ENCODE results near the gene ADGRB3.
"Not testable (repeated sequence)": the region's sequence is repeated elsewhere in the genome, so short reads cannot be mapped to it uniquely, and the experiment has no call there.

Gene ADGRB3

DNA sequence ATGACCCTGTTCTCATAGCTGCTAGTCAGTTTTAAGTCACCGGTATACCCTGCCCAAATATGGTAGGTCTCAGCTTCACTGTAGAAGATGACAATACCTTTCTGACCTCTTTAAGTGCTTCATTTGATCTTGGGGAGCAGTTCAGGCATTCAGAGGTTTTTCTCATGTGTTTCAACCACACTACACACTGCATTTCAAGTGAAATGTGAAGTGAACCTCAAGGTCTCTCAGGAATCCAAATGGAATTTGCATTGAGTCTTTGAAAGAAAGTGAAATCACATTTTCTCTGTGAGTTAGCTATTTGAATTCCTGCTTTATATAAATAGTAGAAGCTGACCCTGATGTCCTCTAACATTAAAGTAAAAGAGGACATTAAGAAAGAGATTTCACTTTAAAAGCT lies 461.6 kb downstream of the ADGRB3 start:
- H3K27me3 ChIP-seq (ENCODE audit: low read depth, low read length): no peaks in the 10 kb centered on the region
- no peaks in the 10 kb centered on the region for H3K36me3 ChIP-seq (ENCODE audit: control insufficient read depth in 1 of 2, insufficient read depth in 2 of 2, low read length in 2 of 2)
- H3K4me1 ChIP-seq (ENCODE audit: control insufficient read depth in 1 of 2, insufficient read depth in 2 of 2, low read length in 2 of 2): no peaks in the 10 kb centered on the region
- no peak overlapping the region for H3K27ac ChIP-seq (ENCODE audit: low read length)
- no peak overlapping the region for H3K4me3 ChIP-seq (ENCODE audit: low read depth in 1 of 2, low read length in 2 of 2)
- no peaks in the 10 kb centered on the region for H3K9me3 ChIP-seq (ENCODE audit: control insufficient read depth in 1 of 2, low read length in 2 of 2)

DNA sequence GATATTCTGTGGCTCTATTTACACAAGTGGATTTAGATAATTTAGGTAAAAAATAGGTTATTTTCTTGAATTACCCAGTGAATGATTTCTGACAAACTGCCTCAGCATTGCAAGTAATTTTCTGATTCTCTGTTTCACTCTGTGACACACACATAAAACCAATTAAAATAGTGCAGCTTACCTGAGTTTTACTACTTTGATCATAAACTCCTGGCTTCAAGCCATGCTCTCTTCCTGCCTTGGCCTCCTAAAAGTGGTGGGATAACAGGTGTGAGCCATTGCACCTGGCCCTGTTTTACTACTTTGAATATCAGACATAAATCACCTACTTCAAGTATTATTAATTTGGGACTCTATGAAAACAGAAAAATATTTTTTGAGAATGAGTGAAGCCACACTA lies 462.9 kb downstream of the ADGRB3 start:
- Histone ChIP-seq H3K27ac (ENCODE audit: low read length) (no peak overlapping the region), H3K36me3 (ENCODE audit: control insufficient read depth in 1 of 2, insufficient read depth in 2 of 2, low read length in 2 of 2) (no peaks in the 10 kb centered on the region), H3K4me1 (ENCODE audit: control insufficient read depth in 1 of 2, insufficient read depth in 2 of 2, low read length in 2 of 2) (no peaks in the 10 kb centered on the region), H3K9me3 (ENCODE audit: control insufficient read depth in 1 of 2, low read length in 2 of 2) (no peaks in the 10 kb centered on the region), H3K4me3 (ENCODE audit: low read depth in 1 of 2, low read length in 2 of 2) (no peak overlapping the region), H3K27me3 (ENCODE audit: low read depth, low read length) (no peaks in the 10 kb centered on the region)

DNA sequence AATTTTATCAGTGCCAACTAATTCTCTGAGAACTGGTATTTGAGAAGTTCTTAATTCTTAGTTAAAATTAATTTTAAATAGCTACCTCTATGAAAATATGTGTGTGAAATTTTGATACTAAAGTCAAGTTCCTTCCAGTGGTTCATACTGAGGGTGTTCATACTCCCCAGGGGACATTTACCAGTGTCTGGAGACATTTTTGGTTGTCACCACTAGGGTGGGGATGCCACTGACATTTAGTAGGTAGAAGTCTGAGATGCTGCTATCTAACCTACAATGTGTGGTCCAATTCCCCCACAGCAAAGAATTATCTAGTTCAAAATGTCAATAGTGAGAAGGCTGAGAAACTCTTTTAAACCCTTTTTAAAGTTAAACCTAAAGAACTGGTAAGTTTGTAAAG lies 463.8 kb downstream of the ADGRB3 start:
- Histone ChIP-seq H3K36me3 (ENCODE audit: control insufficient read depth in 1 of 2, insufficient read depth in 2 of 2, low read length in 2 of 2) (no peaks in the 10 kb centered on the region), H3K27ac (ENCODE audit: low read length) (no peak overlapping the region), H3K27me3 (ENCODE audit: low read depth, low read length) (no peaks in the 10 kb centered on the region), H3K9me3 (ENCODE audit: control insufficient read depth in 1 of 2, low read length in 2 of 2) (no peaks in the 10 kb centered on the region), H3K4me3 (ENCODE audit: low read depth in 1 of 2, low read length in 2 of 2) (no peak overlapping the region), H3K4me1 (ENCODE audit: control insufficient read depth in 1 of 2, insufficient read depth in 2 of 2, low read length in 2 of 2) (no peaks in the 10 kb centered on the region)

DNA sequence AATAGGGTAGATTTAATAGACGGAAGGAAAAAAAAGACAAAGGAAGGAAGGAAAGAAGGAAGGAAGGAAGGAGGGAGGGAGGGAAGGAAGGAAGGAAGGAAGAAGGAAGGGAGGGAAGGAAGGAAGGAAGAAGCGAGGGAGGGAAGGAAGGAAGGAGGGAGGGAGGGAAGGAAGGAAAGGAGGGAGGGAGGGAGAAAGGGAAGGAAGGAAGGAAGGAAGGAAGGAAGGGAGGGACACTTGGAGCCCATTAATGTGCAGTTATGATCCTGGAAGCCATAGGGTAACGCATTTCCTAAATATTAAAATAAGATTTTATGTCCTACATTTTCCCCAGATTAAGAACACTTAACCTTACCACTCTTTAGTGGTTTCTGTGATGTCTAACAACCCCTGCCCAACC lies 465.7 kb downstream of the ADGRB3 start:
- H3K9me3 ChIP-seq (ENCODE audit: control insufficient read depth in 1 of 2, low read length in 2 of 2): no peaks in the 10 kb centered on the region
- no peak overlapping the region for H3K4me3 ChIP-seq (ENCODE audit: low read depth in 1 of 2, low read length in 2 of 2)
- H3K4me1 ChIP-seq (ENCODE audit: control insufficient read depth in 1 of 2, insufficient read depth in 2 of 2, low read length in 2 of 2): no peaks in the 10 kb centered on the region
- no peaks in the 10 kb centered on the region for H3K36me3 ChIP-seq (ENCODE audit: control insufficient read depth in 1 of 2, insufficient read depth in 2 of 2, low read length in 2 of 2)
- no peaks in the 10 kb centered on the region for H3K27me3 ChIP-seq (ENCODE audit: low read depth, low read length)
- no peak overlapping the region for H3K27ac ChIP-seq (ENCODE audit: low read length)

DNA sequence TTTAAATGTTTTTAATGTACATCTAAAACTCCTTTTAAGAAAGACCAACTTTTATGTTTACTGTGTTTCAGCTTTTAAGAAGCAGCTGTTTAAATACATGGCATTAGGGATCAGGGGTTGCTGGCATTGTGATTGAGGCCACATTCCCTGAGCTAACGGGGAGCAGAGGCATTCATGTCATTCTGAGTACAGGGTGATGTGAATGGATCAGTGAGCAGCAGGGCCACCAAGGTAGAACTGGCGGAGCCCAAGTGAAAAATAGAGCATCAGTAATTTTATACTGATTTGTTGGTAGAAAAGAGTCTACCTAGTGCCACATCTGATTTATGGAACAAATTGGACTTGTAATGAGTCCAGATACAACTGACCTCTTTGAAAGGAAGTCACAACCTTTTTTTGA lies 467.3 kb downstream of the ADGRB3 start:
- Histone ChIP-seq H3K36me3 (ENCODE audit: control insufficient read depth in 1 of 2, insufficient read depth in 2 of 2, low read length in 2 of 2) (no peaks in the 10 kb centered on the region), H3K4me3 (ENCODE audit: low read depth in 1 of 2, low read length in 2 of 2) (no peak overlapping the region), H3K27ac (ENCODE audit: low read length) (no peak overlapping the region), H3K27me3 (ENCODE audit: low read depth, low read length) (no peaks in the 10 kb centered on the region), H3K4me1 (ENCODE audit: control insufficient read depth in 1 of 2, insufficient read depth in 2 of 2, low read length in 2 of 2) (no peaks in the 10 kb centered on the region), H3K9me3 (ENCODE audit: control insufficient read depth in 1 of 2, low read length in 2 of 2) (no peaks in the 10 kb centered on the region)

DNA sequence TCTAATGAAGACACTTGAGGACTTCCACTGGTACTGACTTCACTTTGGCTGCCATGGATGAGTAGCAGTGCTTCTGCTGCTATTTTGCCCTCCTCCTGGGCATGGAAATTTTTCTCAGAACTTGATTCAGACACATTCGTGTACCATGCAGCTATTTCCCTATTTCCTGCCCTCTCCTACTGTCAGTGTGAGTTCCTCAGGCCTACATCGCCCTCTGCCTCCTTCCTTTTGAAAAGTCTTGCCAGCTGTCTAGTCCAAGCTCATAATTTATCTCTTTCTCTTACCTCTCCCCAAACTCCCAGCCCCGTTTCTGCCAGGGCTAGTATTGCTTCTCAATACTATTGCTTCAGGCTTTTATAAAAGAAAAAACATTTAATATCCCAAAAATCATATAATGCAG lies 470.2 kb downstream of the ADGRB3 start:
- Histone ChIP-seq H3K36me3 (ENCODE audit: control insufficient read depth in 1 of 2, insufficient read depth in 2 of 2, low read length in 2 of 2) (no peaks in the 10 kb centered on the region), H3K9me3 (ENCODE audit: control insufficient read depth in 1 of 2, low read length in 2 of 2) (no peaks in the 10 kb centered on the region), H3K27ac (ENCODE audit: low read length) (no peak overlapping the region), H3K4me1 (ENCODE audit: control insufficient read depth in 1 of 2, insufficient read depth in 2 of 2, low read length in 2 of 2) (no peaks in the 10 kb centered on the region), H3K27me3 (ENCODE audit: low read depth, low read length) (no peaks in the 10 kb centered on the region), H3K4me3 (ENCODE audit: low read depth in 1 of 2, low read length in 2 of 2) (no peak overlapping the region)

DNA sequence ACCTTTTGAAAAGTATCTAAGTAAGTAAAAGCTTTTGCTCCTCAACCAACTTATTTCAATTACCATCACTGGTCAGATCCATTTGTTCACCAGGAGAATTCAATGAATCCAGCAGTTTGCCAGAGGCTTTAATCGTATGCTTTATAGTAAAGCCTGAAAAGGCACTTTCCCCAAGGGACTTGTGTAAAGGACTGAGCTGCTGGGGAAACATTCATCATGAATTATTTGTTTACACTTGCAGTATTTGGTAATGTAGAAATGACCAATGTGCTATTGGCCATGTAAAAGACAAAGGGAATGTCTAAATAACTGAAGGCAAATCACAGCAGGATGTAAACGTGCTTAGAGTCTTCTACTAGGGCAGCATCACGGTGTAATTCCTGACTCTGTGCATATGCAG lies 471.4 kb downstream of the ADGRB3 start:
- no peaks in the 10 kb centered on the region for H3K4me1 ChIP-seq (ENCODE audit: control insufficient read depth in 1 of 2, insufficient read depth in 2 of 2, low read length in 2 of 2)
- no peaks in the 10 kb centered on the region for H3K9me3 ChIP-seq (ENCODE audit: control insufficient read depth in 1 of 2, low read length in 2 of 2)
- H3K27me3 ChIP-seq (ENCODE audit: low read depth, low read length): no peaks in the 10 kb centered on the region
- H3K4me3 ChIP-seq (ENCODE audit: low read depth in 1 of 2, low read length in 2 of 2): no peak overlapping the region
- no peaks in the 10 kb centered on the region for H3K36me3 ChIP-seq (ENCODE audit: control insufficient read depth in 1 of 2, insufficient read depth in 2 of 2, low read length in 2 of 2)
- H3K27ac ChIP-seq (ENCODE audit: low read length): no peak overlapping the region

DNA sequence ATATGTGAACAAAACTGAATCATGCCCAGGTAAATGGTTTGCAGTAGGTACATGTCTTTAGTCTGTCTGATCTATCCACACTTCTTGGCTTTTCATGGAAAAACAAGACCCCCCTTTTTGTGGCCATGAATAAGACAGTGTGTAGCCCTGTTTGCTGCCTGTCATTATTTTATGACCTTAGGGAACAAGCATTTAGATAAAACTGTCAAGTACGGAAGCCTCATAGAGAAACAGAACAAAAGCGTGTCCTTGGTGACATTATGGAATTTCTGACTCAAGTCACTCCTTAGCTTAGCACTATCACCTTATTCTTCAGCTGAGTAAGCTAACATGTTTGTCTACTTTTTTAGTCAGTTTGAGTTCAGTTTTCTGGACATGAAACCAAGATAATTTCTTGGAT lies 476.2 kb downstream of the ADGRB3 start:
- no peak overlapping the region for H3K27ac ChIP-seq (ENCODE audit: low read length)

DNA sequence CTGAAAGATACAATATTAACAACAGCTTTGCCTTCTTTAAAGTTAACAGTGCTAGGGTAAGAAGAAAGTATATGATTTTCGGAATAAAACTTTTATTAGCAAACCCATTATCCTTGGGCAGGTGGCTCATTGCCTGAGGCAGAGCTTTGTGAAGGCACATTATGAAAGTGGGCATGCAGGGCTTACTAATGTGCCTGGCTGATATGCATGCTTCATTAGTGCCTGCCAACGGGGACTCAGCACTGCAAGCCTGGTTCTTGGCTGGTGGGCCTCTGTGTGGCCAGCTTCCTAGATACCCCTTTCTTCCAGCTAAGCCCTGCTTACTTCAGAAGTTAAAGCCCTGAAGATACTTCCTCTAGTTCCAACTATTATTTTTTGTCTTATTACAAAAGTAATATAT lies 481.6 kb downstream of the ADGRB3 start:
- H3K9me3 ChIP-seq (ENCODE audit: control insufficient read depth in 1 of 2, low read length in 2 of 2): no peaks in the 10 kb centered on the region
- no peaks in the 10 kb centered on the region for H3K4me1 ChIP-seq (ENCODE audit: control insufficient read depth in 1 of 2, insufficient read depth in 2 of 2, low read length in 2 of 2)
- no peaks in the 10 kb centered on the region for H3K27me3 ChIP-seq (ENCODE audit: low read depth, low read length)
- H3K36me3 ChIP-seq (ENCODE audit: control insufficient read depth in 1 of 2, insufficient read depth in 2 of 2, low read length in 2 of 2): no peaks in the 10 kb centered on the region
- no peak overlapping the region for H3K4me3 ChIP-seq (ENCODE audit: low read depth in 1 of 2, low read length in 2 of 2)
- no peak overlapping the region for H3K27ac ChIP-seq (ENCODE audit: low read length)

More for the DNA sequence above, 476.2 kb downstream of the ADGRB3 start:
- H3K9me3 ChIP-seq (ENCODE audit: control insufficient read depth in 1 of 2, low read length in 2 of 2): no peaks in the 10 kb centered on the region
- H3K27me3 ChIP-seq (ENCODE audit: low read depth, low read length): no peaks in the 10 kb centered on the region
- no peak overlapping the region for H3K4me3 ChIP-seq (ENCODE audit: low read depth in 1 of 2, low read length in 2 of 2)
- H3K4me1 ChIP-seq (ENCODE audit: control insufficient read depth in 1 of 2, insufficient read depth in 2 of 2, low read length in 2 of 2): no peaks in the 10 kb centered on the region
- no peaks in the 10 kb centered on the region for H3K36me3 ChIP-seq (ENCODE audit: control insufficient read depth in 1 of 2, insufficient read depth in 2 of 2, low read length in 2 of 2)

DNA sequence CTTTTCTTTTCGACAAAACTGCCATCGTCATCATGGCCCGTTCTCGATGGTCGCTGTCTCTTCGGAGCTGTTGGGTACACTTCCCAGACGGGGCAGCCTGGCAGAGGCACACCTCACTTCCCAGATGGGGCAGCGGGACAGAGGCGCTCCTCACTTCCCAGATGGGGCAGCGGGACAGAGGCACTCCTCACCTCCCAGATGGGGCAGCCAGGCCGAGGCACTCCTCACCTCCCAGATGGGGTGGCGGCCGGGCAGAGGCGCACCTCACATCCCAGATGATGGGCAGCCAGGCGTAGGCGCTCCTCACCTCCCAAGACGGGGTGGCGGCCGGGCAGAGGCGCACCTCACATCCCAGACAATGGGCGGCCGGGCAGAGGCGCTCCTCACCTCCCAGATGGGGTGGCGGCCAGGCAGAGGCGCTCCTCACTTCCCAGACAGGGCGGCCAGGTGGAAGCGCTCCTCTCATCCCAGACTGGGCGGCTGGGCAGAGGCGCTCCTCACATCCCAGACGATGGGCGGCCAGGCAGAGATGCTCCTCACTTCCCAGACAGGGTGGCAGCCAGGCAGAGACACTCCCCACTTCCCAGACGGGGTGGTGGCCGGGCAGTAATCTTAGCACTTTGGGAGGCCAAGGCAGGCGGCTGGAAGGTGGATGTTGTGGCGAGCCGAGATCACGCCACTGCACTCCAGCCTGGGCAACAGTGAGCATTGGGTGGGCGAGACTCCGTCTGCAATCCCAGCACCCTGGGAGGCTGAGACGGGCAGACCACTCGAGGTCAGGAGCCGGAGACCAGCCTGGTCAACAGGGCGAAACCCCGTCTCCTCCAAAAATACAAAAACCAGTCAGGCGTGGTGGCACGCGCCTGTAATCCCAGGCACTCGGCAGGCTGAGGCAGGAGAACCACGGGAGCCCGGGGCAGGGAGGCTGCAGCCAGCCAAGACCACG lies 486.7 kb downstream of the ADGRB3 start:
- H3K36me3 ChIP-seq (ENCODE audit: control insufficient read depth in 1 of 2, insufficient read depth in 2 of 2, low read length in 2 of 2); H3K4me3 ChIP-seq (ENCODE audit: low read depth in 1 of 2, low read length in 2 of 2); H3K27ac ChIP-seq (ENCODE audit: low read length); H3K27me3 ChIP-seq (ENCODE audit: low read depth, low read length); H3K9me3 ChIP-seq (ENCODE audit: control insufficient read depth in 1 of 2, low read length in 2 of 2); H3K4me1 ChIP-seq (ENCODE audit: control insufficient read depth in 1 of 2, insufficient read depth in 2 of 2, low read length in 2 of 2): not testable (repeated sequence)

DNA sequence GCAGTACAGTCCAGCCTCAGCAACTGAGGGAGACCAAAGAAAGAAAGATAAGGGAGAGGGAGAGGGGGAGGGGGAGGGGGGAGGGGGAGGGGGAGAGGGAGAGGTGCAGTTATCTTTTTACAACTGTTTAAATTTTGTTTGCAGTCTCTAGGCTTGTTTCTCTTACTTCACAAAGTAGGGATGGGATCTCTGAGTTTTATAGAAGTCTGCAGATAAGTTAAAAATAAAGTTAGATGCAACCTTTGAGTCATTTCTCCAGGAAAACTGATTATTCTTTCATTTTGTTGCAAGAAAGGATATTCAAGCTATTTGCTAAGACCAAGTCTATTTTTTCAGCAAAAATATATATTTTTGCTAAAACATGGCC lies 487.3 kb downstream of the ADGRB3 start:
- H3K9me3 ChIP-seq (ENCODE audit: control insufficient read depth in 1 of 2, low read length in 2 of 2): no peaks in the 10 kb centered on the region
- H3K27ac ChIP-seq (ENCODE audit: low read length): no peak overlapping the region
- no peaks in the 10 kb centered on the region for H3K27me3 ChIP-seq (ENCODE audit: low read depth, low read length)
- no peaks in the 10 kb centered on the region for H3K4me1 ChIP-seq (ENCODE audit: control insufficient read depth in 1 of 2, insufficient read depth in 2 of 2, low read length in 2 of 2)
- H3K4me3 ChIP-seq (ENCODE audit: low read depth in 1 of 2, low read length in 2 of 2): no peak overlapping the region
- no peaks in the 10 kb centered on the region for H3K36me3 ChIP-seq (ENCODE audit: control insufficient read depth in 1 of 2, insufficient read depth in 2 of 2, low read length in 2 of 2)

DNA sequence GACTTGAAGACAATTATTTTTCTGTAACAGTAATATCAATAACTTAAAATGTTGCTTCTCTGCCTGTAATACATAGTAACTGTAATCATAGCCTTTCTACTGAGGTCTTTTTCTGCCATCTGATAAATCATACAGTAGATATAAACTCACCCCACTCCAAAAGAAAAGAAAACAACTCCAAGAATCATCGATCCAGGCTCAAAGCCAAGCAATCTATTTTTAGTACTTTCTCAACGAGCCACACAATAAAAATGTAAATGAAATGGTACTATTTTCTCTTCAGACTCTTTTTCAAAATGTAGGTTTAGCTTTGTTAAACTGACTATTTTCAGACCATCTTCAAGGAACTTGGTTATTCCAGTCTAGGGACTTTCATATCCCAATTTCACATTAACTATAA lies 493.3 kb downstream of the ADGRB3 start:
- Histone ChIP-seq H3K27me3 (ENCODE audit: low read depth, low read length) (no peaks in the 10 kb centered on the region), H3K27ac (ENCODE audit: low read length) (no peak overlapping the region), H3K4me1 (ENCODE audit: control insufficient read depth in 1 of 2, insufficient read depth in 2 of 2, low read length in 2 of 2) (no peaks in the 10 kb centered on the region)

More for the DNA sequence above, 493.3 kb downstream of the ADGRB3 start:
- H3K4me3 ChIP-seq (ENCODE audit: low read depth in 1 of 2, low read length in 2 of 2): no peak overlapping the region
- H3K36me3 ChIP-seq (ENCODE audit: control insufficient read depth in 1 of 2, insufficient read depth in 2 of 2, low read length in 2 of 2): no peaks in the 10 kb centered on the region
- H3K9me3 ChIP-seq (ENCODE audit: control insufficient read depth in 1 of 2, low read length in 2 of 2): no peaks in the 10 kb centered on the region

All from muscle layer of duodenum (tissue), 2 donors.